ENCODE measurements around the gene MYO15B.

Gene MYO15B

DNA sequence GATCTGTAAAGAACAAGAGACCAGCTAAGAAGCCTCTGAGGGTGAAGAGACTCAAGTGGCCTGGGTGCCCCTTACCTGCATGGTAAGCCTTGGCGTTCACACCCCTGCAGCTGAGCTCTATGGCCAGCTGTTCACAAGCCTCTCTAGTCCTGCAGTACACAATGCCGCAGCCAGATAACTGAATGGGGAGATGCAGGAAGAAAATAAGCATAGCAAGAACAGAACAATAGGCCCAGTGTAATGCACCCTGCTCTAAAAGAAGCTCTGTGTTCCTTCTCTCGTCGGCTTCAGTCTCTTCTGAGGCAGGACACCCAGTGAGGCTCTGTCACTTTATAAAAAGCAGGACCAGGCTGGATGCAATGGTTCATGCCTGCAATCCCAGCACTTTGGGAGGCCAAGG is 73.9 kb downstream of the MYO15B start:
- no peak overlapping the region for H3K4me3 ChIP-seq (replicated peaks in 1 of 2; ENCODE audit: low read depth in 2 of 2, low read length in 2 of 2)
- no peak for DNase-seq (ENCODE audit: low read depth in 2 of 2)

DNA sequence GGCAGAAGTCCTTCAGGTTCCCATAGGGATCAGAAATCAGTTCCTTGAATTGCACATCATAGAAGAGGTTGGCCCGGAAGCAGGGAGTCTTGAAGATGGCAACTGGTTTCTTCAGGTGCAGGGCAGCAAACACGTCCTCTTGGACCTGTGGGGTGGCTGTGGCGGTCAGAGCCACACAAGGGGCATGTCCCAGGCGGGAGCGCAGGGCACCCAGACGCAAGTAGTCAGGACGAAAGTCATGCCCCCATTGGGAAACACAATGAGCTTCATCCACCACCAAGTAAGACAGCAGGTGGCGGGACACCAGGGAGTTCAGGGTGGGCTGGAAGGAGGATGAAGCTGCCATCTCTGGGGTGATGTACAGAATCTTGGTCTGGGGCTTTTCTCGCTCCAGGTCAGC is 74.9 kb downstream of the MYO15B start:
- H3K4me3 ChIP-seq (replicated peaks in 1 of 2; ENCODE audit: low read depth in 2 of 2, low read length in 2 of 2), result no peak overlapping the region
- DNase-seq (ENCODE audit: low read depth in 2 of 2), result no peak
- TF ChIP-seq CTCF (IDR thresholded peaks at IDR 0.05; ENCODE audit: low read depth, low read length), result no peak

More for the DNA sequence above, 73.9 kb downstream of the MYO15B start:
- TF ChIP-seq CTCF (IDR thresholded peaks at IDR 0.05; ENCODE audit: low read depth, low read length), result no peak

DNA sequence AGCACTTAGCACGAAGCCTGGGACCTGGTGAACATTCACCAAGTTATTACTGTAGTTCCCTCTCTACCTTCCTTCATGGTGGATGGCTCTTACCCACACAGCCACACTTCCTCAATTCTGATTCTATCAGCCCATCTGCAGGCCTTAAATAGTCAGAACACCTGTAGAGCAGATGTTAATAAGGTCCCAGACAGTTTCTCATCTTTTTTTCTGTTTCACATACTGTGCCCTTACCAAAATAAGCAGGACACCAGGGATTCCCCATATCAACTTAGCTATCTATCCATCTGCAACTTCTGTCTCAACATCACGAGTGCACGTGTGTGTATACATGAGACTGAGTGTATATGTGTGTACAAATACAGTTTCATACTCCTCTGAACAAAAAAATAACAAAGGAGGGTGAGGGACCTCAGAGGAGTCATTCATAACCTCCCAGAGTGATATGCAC is 76.5 kb downstream of the MYO15B start:
- H3K4me3 ChIP-seq (replicated peaks in 1 of 2; ENCODE audit: low read depth in 2 of 2, low read length in 2 of 2), result no peak overlapping the region
- no peak for DNase-seq (ENCODE audit: low read depth in 2 of 2)
- TF ChIP-seq CTCF (IDR thresholded peaks at IDR 0.05; ENCODE audit: low read depth, low read length), result no peak

GRCh38 chr17:75665981-75666380 is 78.4 kb downstream of the MYO15B start:
- TF ChIP-seq CTCF (IDR thresholded peaks at IDR 0.05; ENCODE audit: low read depth, low read length), result no peak
- DNase-seq (ENCODE audit: low read depth in 2 of 2), result no peak
- peak overlapping the region; percentile 97 to 100 for H3K4me3 ChIP-seq (replicated peaks in 1 of 2; ENCODE audit: low read depth in 2 of 2, low read length in 2 of 2)

GRCh38 chr17:75666959-75667790 is 79.6 kb downstream of the MYO15B start, which contains the start of the genes RECQL5 and SAP30BP:
RECQL5 (minus strand) TSS chr17:75667154; CDS start chr17:75666557, 597 bp downstream.
SAP30BP (plus strand) TSS chr17:75667338; CDS start chr17:75667373, 35 bp downstream.
- peak; percentile 99 for DNase-seq (ENCODE audit: low read depth in 2 of 2)
- peak within 1 kb of the TSS; percentile 97 to 100 for H3K4me3 ChIP-seq (replicated peaks in 1 of 2; ENCODE audit: low read depth in 2 of 2, low read length in 2 of 2)
- TF ChIP-seq CTCF (IDR thresholded peaks at IDR 0.05; ENCODE audit: low read depth, low read length), result no peak

DNA sequence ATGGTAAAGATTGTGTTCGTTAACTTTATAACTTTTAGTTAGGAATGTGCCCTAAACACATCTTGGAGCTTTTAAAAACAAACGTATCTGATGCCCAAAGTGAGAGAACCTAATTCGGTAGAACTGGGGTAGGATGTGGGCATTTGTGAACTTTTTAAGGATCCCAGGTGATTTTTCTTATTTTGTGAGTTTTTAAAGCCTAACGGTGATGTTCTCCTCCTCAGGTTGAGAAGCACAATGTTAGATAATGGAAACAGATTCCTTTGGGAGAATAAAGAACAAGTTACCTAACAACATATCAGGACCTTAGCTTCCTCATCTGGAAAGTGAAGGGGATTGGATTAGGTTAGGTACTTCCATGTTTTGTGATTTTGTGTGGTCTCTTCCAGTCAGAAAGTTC is 80.2 kb downstream of the MYO15B start:
- no peak for DNase-seq (ENCODE audit: low read depth in 2 of 2)
- TF ChIP-seq CTCF (IDR thresholded peaks at IDR 0.05; ENCODE audit: low read depth, low read length), result no peak
- H3K4me3 ChIP-seq (replicated peaks in 1 of 2; ENCODE audit: low read depth in 2 of 2, low read length in 2 of 2), result peak overlapping the region; percentile 97 to 100
